GM12878 (cell line): ENCODE data around the gene MT1B.

ENCODE experiments used
- ESRRA ChIP-seq: IDR thresholded peaks from 2 replicates; pipeline ENCODE4 v1.6.1; 2012; ENCODE audit warnings: mild to moderate bottlenecking, low read length, improper control_type of control experiment
- EZH2 ChIP-seq: IDR thresholded peaks from 2 replicates; pipeline ENCODE4 v1.6.1; 2012; ENCODE audit warnings: low read depth, mild to moderate bottlenecking, control low read depth, inconsistent platforms, low read length, borderline replicate concordance; ENCODE audit not compliant: control insufficient read depth
- GABPA ChIP-seq: IDR thresholded peaks from 2 replicates; pipeline ENCODE4 v1.6.1; 2014; ENCODE audit warnings: antibody characterized with exemption, low read depth, mild to moderate bottlenecking, inconsistent platforms
- POLR2A ChIP-seq: IDR thresholded peaks from 2 replicates; pipeline ENCODE4 v1.6.1; 2011; ENCODE audit warnings: low read depth, mild to moderate bottlenecking, low read length
- TF ChIP-seq, protein P1 (sequence below), 3 experiments: IDR thresholded peaks in 2 of 3; conservative IDR thresholded peaks in 1 of 3; 2 replicates each; pipeline ENCODE4 v1.5.1; 2011; ENCODE audit warnings: low read depth in 3 of 3, low read length in 3 of 3, mild to moderate bottlenecking in 3 of 3, control low read depth in 2 of 3, moderate library complexity in 2 of 3, inconsistent platforms in 1 of 3, mixed read lengths in 1 of 3; ENCODE audit not compliant: control insufficient read depth in 2 of 3, insufficient read depth in 1 of 3; ENCODE audit errors: extremely low read depth in 1 of 3
- TF ChIP-seq, protein P2 (sequence below): fragments of 450-650 bp; IDR thresholded peaks from 2 replicates; pipeline ENCODE4 v1.6.1; 2018; ENCODE audit warnings: mild to moderate bottlenecking, low read depth, moderate library complexity; ENCODE audit not compliant: partially characterized antibody

DNA sequence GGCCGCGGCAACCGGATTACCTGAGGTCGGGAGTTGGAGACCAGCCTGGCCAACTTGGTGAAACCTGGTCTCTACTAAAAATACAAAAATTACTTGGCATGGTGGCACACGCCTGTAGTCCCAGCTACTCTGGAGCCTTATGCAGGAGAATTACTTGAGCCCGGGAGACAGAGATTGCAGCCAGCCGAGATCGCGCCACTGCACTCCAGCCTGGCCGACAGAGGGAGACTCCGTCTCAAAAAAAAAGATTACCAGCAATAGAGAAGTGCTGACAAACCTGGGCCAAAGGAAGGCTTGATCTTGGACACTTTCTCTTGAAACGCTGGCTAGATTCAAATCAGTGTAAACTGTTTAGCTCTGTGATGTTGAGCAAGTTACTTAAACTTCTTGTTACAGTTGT lies 22.2 kb downstream of the MT1B start:
- TF ChIP-seq, protein P1, sequence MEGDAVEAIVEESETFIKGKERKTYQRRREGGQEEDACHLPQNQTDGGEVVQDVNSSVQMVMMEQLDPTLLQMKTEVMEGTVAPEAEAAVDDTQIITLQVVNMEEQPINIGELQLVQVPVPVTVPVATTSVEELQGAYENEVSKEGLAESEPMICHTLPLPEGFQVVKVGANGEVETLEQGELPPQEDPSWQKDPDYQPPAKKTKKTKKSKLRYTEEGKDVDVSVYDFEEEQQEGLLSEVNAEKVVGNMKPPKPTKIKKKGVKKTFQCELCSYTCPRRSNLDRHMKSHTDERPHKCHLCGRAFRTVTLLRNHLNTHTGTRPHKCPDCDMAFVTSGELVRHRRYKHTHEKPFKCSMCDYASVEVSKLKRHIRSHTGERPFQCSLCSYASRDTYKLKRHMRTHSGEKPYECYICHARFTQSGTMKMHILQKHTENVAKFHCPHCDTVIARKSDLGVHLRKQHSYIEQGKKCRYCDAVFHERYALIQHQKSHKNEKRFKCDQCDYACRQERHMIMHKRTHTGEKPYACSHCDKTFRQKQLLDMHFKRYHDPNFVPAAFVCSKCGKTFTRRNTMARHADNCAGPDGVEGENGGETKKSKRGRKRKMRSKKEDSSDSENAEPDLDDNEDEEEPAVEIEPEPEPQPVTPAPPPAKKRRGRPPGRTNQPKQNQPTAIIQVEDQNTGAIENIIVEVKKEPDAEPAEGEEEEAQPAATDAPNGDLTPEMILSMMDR (IDR thresholded peaks at IDR 0.05 in 2 of 3, conservative IDR thresholded peaks at IDR 0.05 in 1 of 3; ENCODE audit: control insufficient read depth in 2 of 3, extremely low read depth in 1 of 3, insufficient read depth in 1 of 3, low read depth in 3 of 3, low read length in 3 of 3): peak; percentile 45 to 58 (median 47)
- no peak for TF ChIP-seq POLR2A
- no peak for TF ChIP-seq GABPA
- TF ChIP-seq ESRRA: no peak
- TF ChIP-seq, protein P2, sequence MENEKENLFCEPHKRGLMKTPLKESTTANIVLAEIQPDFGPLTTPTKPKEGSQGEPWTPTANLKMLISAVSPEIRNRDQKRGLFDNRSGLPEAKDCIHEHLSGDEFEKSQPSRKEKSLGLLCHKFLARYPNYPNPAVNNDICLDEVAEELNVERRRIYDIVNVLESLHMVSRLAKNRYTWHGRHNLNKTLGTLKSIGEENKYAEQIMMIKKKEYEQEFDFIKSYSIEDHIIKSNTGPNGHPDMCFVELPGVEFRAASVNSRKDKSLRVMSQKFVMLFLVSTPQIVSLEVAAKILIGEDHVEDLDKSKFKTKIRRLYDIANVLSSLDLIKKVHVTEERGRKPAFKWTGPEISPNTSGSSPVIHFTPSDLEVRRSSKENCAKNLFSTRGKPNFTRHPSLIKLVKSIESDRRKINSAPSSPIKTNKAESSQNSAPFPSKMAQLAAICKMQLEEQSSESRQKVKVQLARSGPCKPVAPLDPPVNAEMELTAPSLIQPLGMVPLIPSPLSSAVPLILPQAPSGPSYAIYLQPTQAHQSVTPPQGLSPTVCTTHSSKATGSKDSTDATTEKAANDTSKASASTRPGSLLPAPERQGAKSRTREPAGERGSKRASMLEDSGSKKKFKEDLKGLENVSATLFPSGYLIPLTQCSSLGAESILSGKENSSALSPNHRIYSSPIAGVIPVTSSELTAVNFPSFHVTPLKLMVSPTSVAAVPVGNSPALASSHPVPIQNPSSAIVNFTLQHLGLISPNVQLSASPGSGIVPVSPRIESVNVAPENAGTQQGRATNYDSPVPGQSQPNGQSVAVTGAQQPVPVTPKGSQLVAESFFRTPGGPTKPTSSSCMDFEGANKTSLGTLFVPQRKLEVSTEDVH: no peak
- TF ChIP-seq EZH2: no peak
